ENCODE measurements around the gene PTPN14. TPM values are rescaled to one million over a fixed set of nuclear protein-coding genes. Genes with fewer than 3 reads are reported as not detected.

The PTPN14 gene
- total RNA-seq, 2 donors from 2014 or later = 17.8 to 22.5 TPM

- no peak for ATAC-seq
- intact Hi-C loops (cut with DNase I) = no loop called here
- DNase-seq = no peak
These were observed 102.9 kb downstream of the PTPN14 start for GRCh38 chr1:214448536-214448935.

- ATAC-seq = no peak
- intact Hi-C loops (cut with DNase I) = no loop called here
These were observed 103.9 kb downstream of the PTPN14 start for GRCh38 chr1:214447557-214447871.

GRCh38 chr1:214446772-214447556, 104.4 kb downstream of the PTPN14 start:
- peak; percentile 20 for DNase-seq
- intact Hi-C loops (cut with DNase I) = no loop called here
- ATAC-seq = peak; percentile 50 to 91

More at GRCh38 chr1:214447557-214447871, 103.9 kb downstream of the PTPN14 start:
- DNase-seq = no peak

GRCh38 chr1:214445831-214446614, 105.4 kb downstream of the PTPN14 start:
- intact Hi-C loops (cut with DNase I) = no loop called here
- ATAC-seq (peak in 1 of 2 donors; percentile 50), DNase-seq (no peak)

GRCh38 chr1:214445199-214445598, 106.2 kb downstream of the PTPN14 start:
- DNase-seq (no peak), ATAC-seq (peak in 1 of 2 donors; percentile 29)
- intact Hi-C loops (cut with DNase I) = no loop called here

- intact Hi-C loops (cut with DNase I) = no loop called here
- no peak for ATAC-seq
- DNase-seq = no peak
These were observed 107.0 kb downstream of the PTPN14 start for GRCh38 chr1:214444182-214444939.

- no peak for ATAC-seq
- intact Hi-C loops (cut with DNase I) = no loop called here
These were observed 110.3 kb downstream of the PTPN14 start for GRCh38 chr1:214441119-214441518.

GRCh38 chr1:214440219-214440965, 111.0 kb downstream of the PTPN14 start:
- intact Hi-C loops (cut with DNase I) = no loop called here
- no peak for DNase-seq
- ATAC-seq = peak in 1 of 2 donors; percentile 16

More at GRCh38 chr1:214441119-214441518, 110.3 kb downstream of the PTPN14 start:
- DNase-seq = no peak

GRCh38 chr1:214439352-214440119, 111.9 kb downstream of the PTPN14 start:
- DNase-seq (no peak), ATAC-seq (peak; percentile 76 to 93)
- intact Hi-C loops (cut with DNase I) = no loop called here

GRCh38 chr1:214438530-214438929, 112.9 kb downstream of the PTPN14 start:
- no peak for ATAC-seq
- DNase-seq = no peak
- intact Hi-C loops (cut with DNase I) = no loop called here

- ATAC-seq = peak in 1 of 2 donors; percentile 45
- DNase-seq = peak; percentile 22
- intact Hi-C loops (cut with DNase I) = no loop called here
These were observed 113.3 kb downstream of the PTPN14 start for GRCh38 chr1:214438075-214438474.

GRCh38 chr1:214435867-214436266, 115.5 kb downstream of the PTPN14 start:
- no peak for ATAC-seq
- DNase-seq = no peak
- intact Hi-C loops (cut with DNase I) = no loop called here

GRCh38 chr1:214432245-214432644, 119.2 kb downstream of the PTPN14 start:
- intact Hi-C loops (cut with DNase I) = no loop called here
- no peak for ATAC-seq
- no peak for DNase-seq

GRCh38 chr1:214429951-214430770, 121.2 kb downstream of the PTPN14 start:
- intact Hi-C loops (cut with DNase I) = no loop called here
- no peak for DNase-seq
- ATAC-seq = peak in 1 of 2 donors; percentile 65

- intact Hi-C loops (cut with DNase I) = no loop called here
- DNase-seq (no peak), ATAC-seq (peak; percentile 33 to 61)
These were observed 123.5 kb downstream of the PTPN14 start for GRCh38 chr1:214427871-214428277.

GRCh38 chr1:214426426-214426812, 125.0 kb downstream of the PTPN14 start:
- intact Hi-C loops (cut with DNase I) = no loop called here
- no peak for ATAC-seq
- no peak for DNase-seq

GRCh38 chr1:214425716-214426425, 125.5 kb downstream of the PTPN14 start:
- peak in 1 of 2 donors; percentile 48 for ATAC-seq
- intact Hi-C loops (cut with DNase I) = no loop called here
- no peak for DNase-seq
